PC-3 (cell line): ENCODE measurements around the gene RPS19BP1. TPM values are rescaled to one million over a fixed set of nuclear protein-coding genes. Genes with fewer than 3 reads are reported as not detected.

Source experiments
- ATAC-seq: fragments of 200-7000 bp; cut with Tn5 transposase; 2 replicates; pipeline ENCODE4 v1.9.1; 2020; ENCODE audit warnings: mild to moderate bottlenecking, moderate library complexity
- BruUV-seq: library from RNA; stranded (reverse); fragments of 400-500 nt; replicated peaks from 2 replicates; lab custom pipeline; 2021; lab: Mats Ljungman, UMichigan
- CTCF ChIA-PET: fragments of 300-600 bp; sonication (Branson Sonifier 250); formaldehyde crosslinking; loops from one replicate; lab custom pipeline; 2022; ENCODE audit warnings: antibody characterized with exemption; lab: Charles Lee
- POLR2A ChIA-PET: fragments of 300-600 bp; sonication (Branson Sonifier 250); formaldehyde crosslinking; loops from one replicate; lab custom pipeline; 2022; ENCODE audit warnings: antibody characterized with exemption; ENCODE audit not compliant: unreplicated experiment; lab: Charles Lee
- DNase-seq: peaks from one replicate; pipeline ENCODE4 v3.0.0-alpha.2; 2015
- H2AFZ ChIP-seq: fragments of 300-600 bp; sonication (generic); 2 replicates; pipeline ENCODE4 v1.6.0; 2016; ENCODE audit warnings: antibody characterized with exemption, low read length
- H3F3A ChIP-seq: fragments of 300-600 bp; sonication (generic); one replicate; pipeline ENCODE4 v1.6.0; 2017; ENCODE audit warnings: antibody characterized with exemption, low read length, control low read depth, mild to moderate bottlenecking; ENCODE audit not compliant: unreplicated experiment
- H3K27ac ChIP-seq: fragments of 300-600 bp; sonication (generic); 2 replicates; pipeline ENCODE4 v1.5.1; 2016; ENCODE audit warnings: mild to moderate bottlenecking, low read length
- H3K27me3 ChIP-seq: fragments of 300-600 bp; sonication (generic); 2 replicates; pipeline ENCODE4 v1.6.1; 2016; ENCODE audit warnings: low read length, mixed read lengths
- H3K36me3 ChIP-seq: fragments of 300-600 bp; sonication (generic); 2 replicates; pipeline ENCODE4 v1.6.1; 2016; ENCODE audit warnings: low read depth, mixed run types, low read length, mixed read lengths
- H3K4me1 ChIP-seq: fragments of 300-600 bp; sonication (generic); 2 replicates; pipeline ENCODE4 v1.5.1; 2016; ENCODE audit warnings: low read length; ENCODE audit not compliant: insufficient read depth
- H3K4me2 ChIP-seq: fragments of 300-600 bp; sonication (generic); 2 replicates; pipeline ENCODE4 v1.6.0; 2016; ENCODE audit warnings: low read length
- H3K4me3 ChIP-seq: fragments of 300-600 bp; sonication (generic); 2 replicates; pipeline ENCODE4 v1.5.1; 2016; ENCODE audit warnings: mild to moderate bottlenecking, low read length, mixed read lengths
- H3K79me2 ChIP-seq: fragments of 300-600 bp; sonication (generic); 2 replicates; pipeline ENCODE4 v1.6.1; 2017; ENCODE audit warnings: low read length, mixed read lengths
- H3K9ac ChIP-seq: fragments of 300-600 bp; sonication (generic); 2 replicates; pipeline ENCODE4 v1.6.0; 2016; ENCODE audit warnings: mild to moderate bottlenecking, low read length
- H3K9me2 ChIP-seq: fragments of 300-600 bp; sonication (generic); replicated peaks from 2 replicates; pipeline ENCODE4 v1.6.1; 2016; ENCODE audit warnings: mixed run types, low read length, mixed read lengths
- H3K9me3 ChIP-seq: fragments of 300-600 bp; sonication (generic); 2 replicates; pipeline ENCODE4 v1.6.1; 2016; ENCODE audit warnings: low read length, mixed read lengths
- H4K20me1 ChIP-seq: fragments of 300-600 bp; sonication (generic); 2 replicates; pipeline ENCODE4 v1.6.1; 2016; ENCODE audit warnings: low read length, mixed read lengths
- EZH2 ChIP-seq: fragments of 300-600 bp; sonication (generic); IDR thresholded peaks from one replicate; pipeline ENCODE4 v1.6.1; 2017; ENCODE audit warnings: antibody characterized with exemption, mild to moderate bottlenecking, low read length; ENCODE audit not compliant: unreplicated experiment
- EZH2phosphoT487 ChIP-seq: fragments of 300-600 bp; sonication (generic); IDR thresholded peaks from 2 replicates; pipeline ENCODE4 v1.6.1; 2018; ENCODE audit warnings: mild to moderate bottlenecking, antibody characterized with exemption, low read length, borderline replicate concordance
- intact Hi-C: fragments of 100-400 bp; cut with micrococcal nuclease; formaldehyde crosslinking; loops from 2 replicates; pipeline ENCODE4 v1.9.0; 2023
- total RNA-seq: library from RNA; depleted of rRNA; stranded (reverse); fragments of >200 nt; gene quantifications from 2 replicates; pipeline ENCODE4 v1.2.3, GENCODE V29; 2014
- TF ChIP-seq, protein P1 (sequence below): fragments of 300-600 bp; sonication (generic); conservative IDR thresholded peaks from 2 replicates; pipeline ENCODE4 v1.5.1; 2017; ENCODE audit warnings: antibody characterized with exemption, low read depth, mild to moderate bottlenecking, low read length

Gene RPS19BP1
- total RNA-seq, 1 experiment from 2014 or later: 253 TPM

DNA sequence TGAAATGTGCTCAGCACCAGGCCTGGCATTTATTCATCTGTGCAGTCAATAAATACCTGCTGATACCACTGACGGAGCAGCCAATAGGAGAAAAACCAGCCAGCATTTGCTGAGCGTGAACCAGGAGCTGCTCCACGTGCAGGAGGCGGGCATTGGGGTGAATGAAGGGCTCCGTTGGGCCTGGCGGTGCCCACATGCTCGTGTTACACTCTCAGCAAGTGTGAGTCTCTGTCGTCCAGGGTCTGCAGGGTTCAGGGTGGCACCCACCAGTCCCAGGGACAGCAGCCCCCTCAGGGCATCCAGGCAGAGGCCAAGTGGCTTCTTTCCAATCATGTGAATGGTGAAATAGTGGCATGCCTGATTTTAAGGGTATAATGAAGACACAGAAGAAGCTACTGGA lies 4.2 kb upstream of the RPS19BP1 start:
- Histone ChIP-seq H3K79me2 (peaks cover 8% of the 10 kb centered on the region), H3F3A (no peaks in the 10 kb centered on the region), H3K9ac (no peak overlapping the region), H3K4me1 (0 out of 2 replicates have a peak, but pooled peaks cover 4% of the 10 kb centered on the region), H3K4me2 (no peak overlapping the region), H3K27me3 (no peaks in the 10 kb centered on the region), H3K9me3 (no peaks in the 10 kb centered on the region), H4K20me1 (no peaks in the 10 kb centered on the region), H3K36me3 (no peaks in the 10 kb centered on the region), H2AFZ (no peak overlapping the region), H3K4me3 (no peak overlapping the region), H3K9me2 (no peaks in the 10 kb centered on the region), H3K27ac (no peak overlapping the region)
- TF ChIP-seq EZH2 (no peak), EZH2phosphoT487 (no peak)
- TF ChIP-seq, protein P1, sequence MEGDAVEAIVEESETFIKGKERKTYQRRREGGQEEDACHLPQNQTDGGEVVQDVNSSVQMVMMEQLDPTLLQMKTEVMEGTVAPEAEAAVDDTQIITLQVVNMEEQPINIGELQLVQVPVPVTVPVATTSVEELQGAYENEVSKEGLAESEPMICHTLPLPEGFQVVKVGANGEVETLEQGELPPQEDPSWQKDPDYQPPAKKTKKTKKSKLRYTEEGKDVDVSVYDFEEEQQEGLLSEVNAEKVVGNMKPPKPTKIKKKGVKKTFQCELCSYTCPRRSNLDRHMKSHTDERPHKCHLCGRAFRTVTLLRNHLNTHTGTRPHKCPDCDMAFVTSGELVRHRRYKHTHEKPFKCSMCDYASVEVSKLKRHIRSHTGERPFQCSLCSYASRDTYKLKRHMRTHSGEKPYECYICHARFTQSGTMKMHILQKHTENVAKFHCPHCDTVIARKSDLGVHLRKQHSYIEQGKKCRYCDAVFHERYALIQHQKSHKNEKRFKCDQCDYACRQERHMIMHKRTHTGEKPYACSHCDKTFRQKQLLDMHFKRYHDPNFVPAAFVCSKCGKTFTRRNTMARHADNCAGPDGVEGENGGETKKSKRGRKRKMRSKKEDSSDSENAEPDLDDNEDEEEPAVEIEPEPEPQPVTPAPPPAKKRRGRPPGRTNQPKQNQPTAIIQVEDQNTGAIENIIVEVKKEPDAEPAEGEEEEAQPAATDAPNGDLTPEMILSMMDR: no peak
- ChIA-PET POLR2A (no interaction called here), CTCF (interaction anchor here (1.0 kb wide), 1 partner anchor 10 kb away, joined by 5 read pairs; no protein-coding TSS in a partner anchor)
- ATAC-seq (no peak), DNase-seq (no peak)
- no TSS peak for BruUV-seq
- intact Hi-C loops: no loop called here

DNA sequence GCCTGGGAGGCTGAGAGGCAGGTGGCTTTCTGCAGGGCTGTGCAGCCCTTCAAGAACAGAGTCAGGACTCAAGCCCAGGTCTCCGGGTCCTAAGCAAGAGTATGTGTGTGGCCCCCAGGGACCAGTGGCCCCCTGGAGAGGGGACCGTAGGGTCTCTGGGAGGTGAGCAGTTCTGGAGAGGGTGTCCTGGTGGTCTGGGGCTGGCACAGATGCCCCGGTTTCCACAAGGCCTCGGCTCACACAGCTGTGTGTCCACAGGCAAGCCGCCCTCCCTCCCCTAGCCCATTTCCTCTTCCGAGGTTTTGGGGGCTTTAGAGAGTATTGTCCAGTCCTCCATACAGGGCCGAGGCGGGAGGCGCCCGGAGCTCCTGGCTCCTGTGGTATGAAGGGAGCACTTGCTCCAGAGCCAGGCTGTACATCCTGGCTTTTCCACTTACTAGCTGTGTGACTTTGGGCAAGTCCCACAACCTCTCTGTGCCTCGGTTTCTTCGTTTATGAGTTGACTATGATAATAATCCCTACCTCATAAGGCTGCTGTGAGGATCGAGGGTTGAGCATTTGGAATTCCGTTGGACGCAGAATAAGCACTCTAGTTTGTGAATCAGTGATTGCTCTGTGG lies 3.4 kb upstream of the RPS19BP1 start:
- Histone ChIP-seq H3F3A (no peaks in the 10 kb centered on the region), H3K36me3 (no peaks in the 10 kb centered on the region), H3K27me3 (no peaks in the 10 kb centered on the region), H4K20me1 (no peaks in the 10 kb centered on the region), H3K9ac (no peak overlapping the region), H3K79me2 (peaks cover 16% of the 10 kb centered on the region), H3K4me1 (peaks cover 11% of the 10 kb centered on the region), H3K9me3 (no peaks in the 10 kb centered on the region), H3K4me2 (no peak overlapping the region), H2AFZ (no peak overlapping the region), H3K27ac (no peak overlapping the region), H3K4me3 (no peak overlapping the region), H3K9me2 (no peaks in the 10 kb centered on the region)
- no TSS peak for BruUV-seq
- ChIA-PET POLR2A (no interaction called here), CTCF (interaction anchor here (1.0 kb wide), 1 partner anchor 11 kb away, joined by 5 read pairs; no protein-coding TSS in a partner anchor)
- TF ChIP-seq EZH2 (no peak), EZH2phosphoT487 (no peak)
- TF ChIP-seq, protein P1: no peak
- DNase-seq: no peak
- no peak for ATAC-seq
- intact Hi-C loops: no loop called here

DNA sequence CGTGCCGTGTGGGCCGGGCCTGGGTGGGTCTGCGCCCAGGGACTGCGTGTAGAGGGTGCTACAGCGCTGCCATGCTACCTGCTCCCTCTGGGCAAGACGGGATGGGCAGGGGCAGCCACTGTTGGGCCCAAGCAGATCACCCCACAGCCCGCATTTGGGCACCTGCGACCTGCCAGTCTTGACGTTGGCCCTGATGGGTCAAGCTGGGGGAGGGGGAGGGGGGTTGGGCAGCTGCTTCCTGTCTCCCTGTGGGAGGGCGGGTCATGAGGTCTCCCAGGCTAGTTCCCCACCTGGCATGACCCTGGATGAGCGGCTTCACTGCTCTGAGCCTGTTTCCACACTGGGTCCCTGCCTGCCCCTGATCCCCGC lies 2.8 kb upstream of the RPS19BP1 start:
- ChIA-PET CTCF (interaction anchor here (1.3 kb wide), 1 partner anchor 489 kb away, joined by 6 read pairs; no protein-coding TSS in a partner anchor), POLR2A (no interaction called here)
- Histone ChIP-seq H4K20me1 (no peaks in the 10 kb centered on the region), H2AFZ (no peak overlapping the region), H3K9me2 (no peaks in the 10 kb centered on the region), H3K79me2 (peaks cover 22% of the 10 kb centered on the region), H3K9ac (no peak overlapping the region), H3K9me3 (no peaks in the 10 kb centered on the region), H3K4me3 (no peak overlapping the region), H3K27ac (no peak overlapping the region), H3K4me2 (no peak overlapping the region; the same call in 1 of the 2 replicates), H3F3A (no peaks in the 10 kb centered on the region), H3K4me1 (peaks cover 16% of the 10 kb centered on the region), H3K36me3 (no peaks in the 10 kb centered on the region), H3K27me3 (no peaks in the 10 kb centered on the region)
- no peak for DNase-seq
- intact Hi-C loops: no loop called here
- ATAC-seq: no peak
- BruUV-seq: no TSS peak
- no peak for TF ChIP-seq EZH2phosphoT487
- TF ChIP-seq EZH2: no peak
- TF ChIP-seq, protein P1: no peak
